MM.1S (cell line): Measurements from ENCODE around the gene ITM2C.

ENCODE experiments used
- CTCF ChIP-seq: fragments of 300-600 bp; sonication (generic); IDR thresholded peaks from 2 replicates; pipeline ENCODE4 v1.5.1; 2016; ENCODE audit warnings: antibody characterized with exemption, low read length, mixed read lengths
- EZH2 ChIP-seq: fragments of 300-600 bp; sonication (generic); optimal IDR thresholded peaks from 2 replicates; pipeline ENCODE3; 2017; ENCODE audit warnings: low read depth, mild to moderate bottlenecking, antibody characterized with exemption, low read length, mixed read lengths
- EZH2phosphoT487 ChIP-seq: fragments of 300-600 bp; sonication (generic); IDR thresholded peaks from 2 replicates; pipeline ENCODE4 v1.6.1; 2018; ENCODE audit warnings: antibody characterized with exemption, low read length

DNA sequence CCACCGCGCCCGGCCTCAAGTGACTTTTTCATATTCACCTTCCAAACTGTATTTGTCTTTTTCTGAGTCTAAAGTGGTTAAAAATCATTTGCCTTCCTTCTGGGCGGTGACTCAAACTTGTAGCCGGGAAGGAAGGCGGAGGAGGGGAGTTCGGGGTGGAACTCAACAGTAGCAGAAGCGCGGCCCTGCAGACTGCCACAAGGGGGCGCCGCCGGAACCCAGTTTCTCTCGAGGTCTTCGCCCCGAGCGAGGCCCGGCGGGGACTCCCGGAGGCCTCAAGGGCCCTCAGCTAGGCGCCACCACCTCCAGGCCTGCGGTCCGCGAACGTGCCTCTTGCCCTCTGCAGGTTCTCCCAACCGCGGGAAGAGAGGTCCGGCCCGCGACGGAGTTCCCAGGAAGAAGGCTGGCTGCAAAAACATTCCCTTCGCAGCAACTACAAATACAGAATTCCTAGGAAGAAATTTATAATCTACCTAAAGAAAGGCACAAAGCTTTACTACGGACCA lies 16.8 kb upstream of the ITM2C start:
- TF ChIP-seq CTCF = peak; percentile 81
- no peak for TF ChIP-seq EZH2phosphoT487
- TF ChIP-seq EZH2 = no peak
